ENCODE measurements around the gene SH3PXD2A. TPM values are rescaled to one million over a fixed set of nuclear protein-coding genes. Genes with fewer than 3 reads are reported as not detected.
A peak's percentile ranks its signal among the peaks of the same experiment; 100 is the strongest.

SH3PXD2A gene
- total and polyA plus RNA-seq, 10 donors: 2.6 to 50.0 (median 35.2) TPM

DNA sequence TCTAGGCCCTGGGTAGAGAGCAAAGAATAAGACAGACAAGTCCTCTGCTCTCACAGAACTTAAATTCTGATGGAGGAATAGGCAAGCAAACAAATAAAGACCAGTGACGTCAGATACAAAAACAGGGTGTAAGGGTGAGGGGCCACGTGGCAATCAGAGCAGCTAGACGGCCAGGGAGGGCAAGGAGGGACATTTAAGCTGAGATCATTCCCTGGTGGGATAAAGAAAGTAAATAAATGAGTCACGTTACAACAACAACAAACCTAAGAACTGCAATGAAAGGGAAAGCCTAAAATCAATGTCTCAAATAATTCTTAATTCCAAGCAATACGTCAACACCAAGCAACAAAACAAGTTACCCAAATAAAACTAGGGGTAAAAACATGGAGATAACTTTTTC lies 40.8 kb upstream of the SH3PXD2A start:
- 77 to 88% (median 85%) methylated on average over 5 of the region's 5 CpGs for WGBS, 5 donors

GRCh38 chr10:103895411-103896186 lies 40.2 kb upstream of the SH3PXD2A start:
- Histone ChIP-seq H3K36me3 (peaks cover 7 to 91% (median 52%) of the 10 kb centered on the region in 6 donors), H3K27ac (peak overlapping the region; percentile 44 to 81 (median 68)), H3K4me1 (peaks cover 15 to 50% (median 36%) of the 10 kb centered on the region in 6 donors), H3K9me3 (no peaks in the 10 kb centered on the region), H3K27me3 (replicated peaks in 1 of 7) (no peaks in the 10 kb centered on the region), H3K4me3 (no peak overlapping the region)
- no peak for DNase-seq
- TF ChIP-seq POLR2A (IDR thresholded peaks at IDR 0.05) (no peak), POLR2AphosphoS5 (IDR thresholded peaks at IDR 0.05) (no peak)
- intact Hi-C loops (cut with DNase I; ENCODE audit: low total_unique reads): no loop called here
- WGBS, 5 donors: 62 to 80% (median 72%) methylated on average over 9 of the region's 9 CpGs

More for the DNA sequence above, 40.8 kb upstream of the SH3PXD2A start:
- Histone ChIP-seq H3K27ac (peak overlapping the region in 5 of 8 donors; percentile 61 to 81 (median 73)), H3K4me3 (no peak overlapping the region), H3K9me3 (no peaks in the 10 kb centered on the region), H3K27me3 (replicated peaks in 1 of 7) (no peaks in the 10 kb centered on the region), H3K36me3 (peaks cover 7 to 89% (median 47%) of the 10 kb centered on the region in 6 donors), H3K4me1 (peaks cover 15 to 51% (median 36%) of the 10 kb centered on the region in 6 donors)
- intact Hi-C loops (cut with DNase I; ENCODE audit: low total_unique reads): no loop called here
- TF ChIP-seq POLR2A (IDR thresholded peaks at IDR 0.05): no peak
- TF ChIP-seq POLR2AphosphoS5 (IDR thresholded peaks at IDR 0.05): no peak
- TF ChIP-seq, protein P1, sequence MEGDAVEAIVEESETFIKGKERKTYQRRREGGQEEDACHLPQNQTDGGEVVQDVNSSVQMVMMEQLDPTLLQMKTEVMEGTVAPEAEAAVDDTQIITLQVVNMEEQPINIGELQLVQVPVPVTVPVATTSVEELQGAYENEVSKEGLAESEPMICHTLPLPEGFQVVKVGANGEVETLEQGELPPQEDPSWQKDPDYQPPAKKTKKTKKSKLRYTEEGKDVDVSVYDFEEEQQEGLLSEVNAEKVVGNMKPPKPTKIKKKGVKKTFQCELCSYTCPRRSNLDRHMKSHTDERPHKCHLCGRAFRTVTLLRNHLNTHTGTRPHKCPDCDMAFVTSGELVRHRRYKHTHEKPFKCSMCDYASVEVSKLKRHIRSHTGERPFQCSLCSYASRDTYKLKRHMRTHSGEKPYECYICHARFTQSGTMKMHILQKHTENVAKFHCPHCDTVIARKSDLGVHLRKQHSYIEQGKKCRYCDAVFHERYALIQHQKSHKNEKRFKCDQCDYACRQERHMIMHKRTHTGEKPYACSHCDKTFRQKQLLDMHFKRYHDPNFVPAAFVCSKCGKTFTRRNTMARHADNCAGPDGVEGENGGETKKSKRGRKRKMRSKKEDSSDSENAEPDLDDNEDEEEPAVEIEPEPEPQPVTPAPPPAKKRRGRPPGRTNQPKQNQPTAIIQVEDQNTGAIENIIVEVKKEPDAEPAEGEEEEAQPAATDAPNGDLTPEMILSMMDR (IDR thresholded peaks at IDR 0.05 in 8 of 11, conservative IDR thresholded peaks at IDR 0.05 in 3 of 11): no peak
- no peak for DNase-seq

DNA sequence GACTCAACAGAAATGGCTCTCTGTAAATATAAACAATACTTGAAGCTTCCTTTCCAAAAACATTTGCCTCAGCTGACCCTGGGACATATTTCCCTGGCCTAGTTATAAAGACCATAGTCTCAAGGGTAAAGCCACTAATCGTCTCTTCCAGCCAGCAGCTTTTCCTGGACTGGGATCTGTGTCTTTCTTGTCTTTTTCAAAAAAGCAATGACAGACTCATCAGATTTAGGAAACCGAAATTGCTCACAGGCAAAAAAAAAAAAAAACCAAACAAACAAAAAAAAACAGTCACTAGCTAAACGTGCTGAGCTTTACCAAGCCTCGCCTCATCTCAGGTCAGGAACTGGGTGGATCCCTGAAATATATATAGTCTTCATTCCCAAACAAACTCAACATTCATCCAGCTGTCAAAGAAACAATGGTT lies 39.1 kb upstream of the SH3PXD2A start:
- H3K9me3 ChIP-seq: no peaks in the 10 kb centered on the region
- WGBS, 5 donors: 33 to 57% (median 55%) methylated on average over 4 of the region's 4 CpGs
- H3K27ac ChIP-seq: peak overlapping the region; percentile 44 to 81 (median 68)
- no peak overlapping the region for H3K4me3 ChIP-seq
- intact Hi-C loops (cut with DNase I; ENCODE audit: low total_unique reads): no loop called here
- peak in 1 of 3 donors; percentile 6 for TF ChIP-seq POLR2AphosphoS5 (IDR thresholded peaks at IDR 0.05)
- TF ChIP-seq, protein P1 (IDR thresholded peaks at IDR 0.05 in 8 of 11, conservative IDR thresholded peaks at IDR 0.05 in 3 of 11): no peak
- no peak for TF ChIP-seq POLR2A (IDR thresholded peaks at IDR 0.05)
- no peak for DNase-seq
- H3K27me3 ChIP-seq (replicated peaks in 1 of 7): no peaks in the 10 kb centered on the region
- H3K4me1 ChIP-seq: peaks cover 9 to 54% (median 36%) of the 10 kb centered on the region in 6 donors
- peaks cover 7 to 90% (median 51%) of the 10 kb centered on the region in 6 donors for H3K36me3 ChIP-seq

DNA sequence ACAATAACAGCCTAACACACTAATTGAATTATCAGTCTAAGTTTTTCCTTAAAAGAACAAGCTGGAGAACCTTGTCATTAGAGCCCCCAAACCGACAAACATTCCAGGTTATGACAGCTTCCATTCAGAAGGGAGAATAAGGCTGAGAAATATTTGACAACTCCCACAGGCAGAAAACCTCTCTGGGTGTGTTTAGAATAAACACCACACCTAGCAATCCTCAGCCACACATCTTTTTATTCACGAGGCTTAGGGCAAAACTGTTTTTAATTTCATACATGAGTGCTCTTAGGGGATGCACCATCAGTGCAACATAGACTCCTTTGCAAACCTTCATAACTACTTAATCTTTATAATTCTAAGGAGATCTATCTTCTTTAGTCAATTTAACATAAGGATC lies 38.4 kb upstream of the SH3PXD2A start:
- 60 to 71% (median 63%) methylated on average over 2 of the region's 2 CpGs for WGBS, 5 donors
- Histone ChIP-seq H3K4me3 (no peak overlapping the region), H3K9me3 (no peaks in the 10 kb centered on the region), H3K36me3 (peaks cover 7 to 87% (median 45%) of the 10 kb centered on the region in 6 donors), H3K27ac (peak overlapping the region; percentile 44 to 81 (median 68)), H3K4me1 (peaks cover 9 to 61% (median 40%) of the 10 kb centered on the region in 6 donors), H3K27me3 (replicated peaks in 1 of 7) (no peaks in the 10 kb centered on the region)
- no peak for TF ChIP-seq POLR2A (IDR thresholded peaks at IDR 0.05)
- TF ChIP-seq, protein P1 (IDR thresholded peaks at IDR 0.05 in 8 of 11, conservative IDR thresholded peaks at IDR 0.05 in 3 of 11): no peak
- no peak for TF ChIP-seq POLR2AphosphoS5 (IDR thresholded peaks at IDR 0.05)
- intact Hi-C loops (cut with DNase I; ENCODE audit: low total_unique reads): no loop called here
- no peak for DNase-seq
